HG03103 (cell line): ENCODE data around the gene BCL7C.
"Not testable (repeated sequence)": the region's sequence is repeated elsewhere in the genome, so short reads cannot be mapped to it uniquely, and the experiment has no call there.

Source experiments
- ATAC-seq: cut with Tn5 transposase; IDR thresholded peaks from one replicate; pipeline ENCODE4 v1.9.1; 2021; ENCODE audit warnings: low read depth; ENCODE audit not compliant: unreplicated experiment

BCL7C gene

DNA sequence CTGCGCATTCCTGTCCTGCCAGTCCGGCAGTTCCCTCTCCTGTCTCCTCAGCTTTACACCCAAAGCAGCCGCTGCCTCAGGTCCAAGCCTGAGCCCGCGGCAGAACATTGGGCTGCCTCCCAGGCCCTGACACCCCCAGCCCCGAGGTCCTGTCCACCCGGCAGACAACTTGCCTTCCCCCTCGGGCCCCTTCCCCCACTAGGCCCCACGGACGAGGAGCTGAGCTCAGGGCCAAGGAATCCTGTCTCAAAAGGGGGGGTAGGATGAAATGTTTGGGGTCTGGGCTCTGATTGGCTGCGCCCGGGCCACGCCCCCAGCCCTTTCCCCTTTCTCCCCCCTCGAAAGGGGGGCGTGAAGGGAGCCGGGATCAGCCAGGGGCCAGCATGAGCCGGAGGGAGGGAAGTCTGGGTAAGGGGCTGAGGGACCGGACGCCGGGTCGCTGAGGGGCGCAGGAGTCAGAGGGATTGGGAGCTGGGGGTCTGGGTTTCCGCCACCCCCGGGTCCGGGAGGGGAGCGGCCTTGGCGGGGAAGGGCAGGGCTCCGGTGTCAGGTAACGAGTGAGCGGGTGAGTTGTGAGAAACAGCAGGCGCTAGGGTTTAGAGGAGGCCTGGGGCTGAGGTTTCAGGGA lies 2.5 kb upstream of the BCL7C start, which contains the start of gene CTF1:
CTF1 (plus strand) TSS at position 354 of the 628 bp plus-strand sequence; CDS start at position 384, 30 bp downstream.
- ATAC-seq: no peak

DNA sequence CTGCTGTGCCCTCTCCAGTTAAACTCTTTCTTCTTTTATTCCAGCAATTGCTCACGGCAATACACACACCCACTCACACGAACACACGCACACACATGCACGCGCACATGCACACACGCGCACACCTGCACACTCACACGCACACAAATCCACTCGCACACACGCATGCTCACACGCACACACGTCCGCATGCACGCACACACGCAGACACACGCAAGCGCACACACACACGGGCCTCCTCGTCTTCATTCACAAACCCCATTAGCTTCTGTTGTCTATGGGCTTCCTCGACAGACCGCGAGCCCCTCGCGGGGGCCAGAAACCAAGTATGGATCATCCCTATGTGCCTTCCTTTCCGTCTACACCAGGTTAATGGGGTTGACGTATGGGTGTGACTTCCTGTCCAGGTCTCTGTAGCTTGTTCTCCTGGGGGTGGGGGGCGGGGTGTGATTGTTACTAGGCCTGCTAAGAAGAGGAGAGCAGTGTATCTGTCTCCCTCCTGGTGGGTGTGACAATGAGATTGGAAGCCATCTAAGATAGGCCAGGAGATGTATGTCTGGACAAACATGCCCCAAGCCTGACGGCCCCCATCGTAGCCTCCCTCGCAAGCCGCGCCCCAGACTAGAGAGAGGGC lies 1.9 kb upstream of the BCL7C start:
- ATAC-seq: no peak

DNA sequence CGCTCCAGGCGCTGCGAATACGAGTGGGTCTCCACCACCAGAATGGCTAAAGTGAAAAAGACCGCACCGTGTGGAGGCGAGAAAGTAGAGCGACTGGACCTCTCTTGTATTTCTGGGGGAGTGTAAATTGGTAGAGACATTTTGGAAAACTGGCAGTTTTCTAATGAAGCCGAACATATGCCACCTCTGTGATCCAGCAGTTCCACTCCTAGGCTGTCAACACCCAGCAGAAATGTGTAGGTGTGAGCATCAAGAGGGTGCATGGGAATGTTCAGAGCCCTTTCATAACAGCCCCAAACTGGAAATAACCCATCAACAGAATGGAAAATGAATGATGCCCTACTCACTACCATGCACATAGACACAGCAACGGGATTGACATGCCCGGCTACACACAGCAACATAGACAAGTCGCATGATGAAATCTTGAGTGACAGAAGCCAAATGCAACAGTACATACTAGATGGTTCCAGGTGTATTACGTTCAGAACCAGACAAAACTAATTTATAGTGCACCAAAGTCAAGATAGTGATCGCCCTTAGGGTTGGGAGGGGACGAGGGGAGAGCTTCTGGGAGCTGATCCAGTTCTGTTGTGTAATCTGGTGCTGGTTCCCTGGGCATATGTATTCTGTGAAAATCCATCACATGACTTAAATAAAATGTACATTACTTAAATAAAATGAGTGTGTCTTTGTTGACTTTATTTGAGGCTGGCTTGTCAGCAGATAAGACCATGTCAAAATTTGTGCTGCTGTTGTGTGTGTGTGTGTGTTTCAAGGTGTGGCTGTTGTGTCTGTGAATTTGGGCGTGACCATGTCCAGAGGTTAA lies 877 bp upstream of the BCL7C start:
- no peak for ATAC-seq

DNA sequence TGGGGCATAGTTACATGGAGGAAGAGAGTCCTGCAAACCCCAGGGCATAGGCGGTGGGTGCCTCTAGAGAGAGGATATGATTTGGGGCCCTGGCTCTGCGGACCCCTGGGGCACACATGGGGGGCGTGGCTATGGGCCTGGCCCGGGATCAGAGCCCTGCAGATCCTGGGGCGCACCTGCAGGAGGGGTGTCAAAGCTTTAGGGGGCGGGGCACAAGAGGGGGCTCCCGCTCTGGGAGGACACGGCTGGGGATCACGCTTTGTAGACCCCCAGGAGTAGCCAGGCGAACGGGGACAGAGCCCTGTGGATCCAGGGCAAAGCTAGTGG lies 497 bp downstream of the BCL7C start:
- ATAC-seq: no peak

DNA sequence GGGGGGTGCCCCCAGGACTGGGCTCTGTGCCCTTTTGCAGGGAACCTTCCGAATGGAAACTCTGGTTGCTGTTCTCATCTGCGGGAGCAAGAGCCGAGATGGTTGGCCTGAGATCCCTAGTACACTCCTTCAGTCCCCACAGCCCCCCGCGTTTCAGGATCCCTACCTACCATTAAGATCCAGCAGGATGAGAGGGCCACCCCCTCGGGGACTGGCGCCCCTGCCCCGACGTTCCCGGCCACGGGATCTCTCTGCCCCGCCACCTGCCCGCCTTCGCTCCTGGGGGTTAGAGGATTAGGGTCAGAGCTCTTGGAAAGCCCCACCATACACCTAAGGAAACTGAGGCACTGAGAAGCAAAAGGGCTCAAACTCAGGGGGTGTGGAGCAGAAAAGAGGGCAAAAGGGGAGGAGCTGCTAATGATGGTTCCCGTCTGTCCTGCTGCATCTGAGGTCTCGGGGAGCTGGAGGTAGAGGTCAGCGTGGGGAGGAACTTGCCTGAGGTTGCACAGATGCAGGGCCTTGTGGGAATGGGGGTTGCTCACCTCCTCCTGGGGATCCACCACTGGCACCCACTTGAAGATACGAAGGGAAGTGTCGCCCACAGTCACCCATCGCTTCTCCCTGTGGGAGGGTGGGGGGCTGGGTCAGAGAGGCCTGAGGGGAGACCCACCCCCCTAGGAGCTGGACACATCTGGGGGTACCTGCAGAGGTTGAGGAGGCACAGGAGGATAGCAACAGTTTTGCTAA lies 1.0 kb downstream of the BCL7C start:
- ATAC-seq: no peak

DNA sequence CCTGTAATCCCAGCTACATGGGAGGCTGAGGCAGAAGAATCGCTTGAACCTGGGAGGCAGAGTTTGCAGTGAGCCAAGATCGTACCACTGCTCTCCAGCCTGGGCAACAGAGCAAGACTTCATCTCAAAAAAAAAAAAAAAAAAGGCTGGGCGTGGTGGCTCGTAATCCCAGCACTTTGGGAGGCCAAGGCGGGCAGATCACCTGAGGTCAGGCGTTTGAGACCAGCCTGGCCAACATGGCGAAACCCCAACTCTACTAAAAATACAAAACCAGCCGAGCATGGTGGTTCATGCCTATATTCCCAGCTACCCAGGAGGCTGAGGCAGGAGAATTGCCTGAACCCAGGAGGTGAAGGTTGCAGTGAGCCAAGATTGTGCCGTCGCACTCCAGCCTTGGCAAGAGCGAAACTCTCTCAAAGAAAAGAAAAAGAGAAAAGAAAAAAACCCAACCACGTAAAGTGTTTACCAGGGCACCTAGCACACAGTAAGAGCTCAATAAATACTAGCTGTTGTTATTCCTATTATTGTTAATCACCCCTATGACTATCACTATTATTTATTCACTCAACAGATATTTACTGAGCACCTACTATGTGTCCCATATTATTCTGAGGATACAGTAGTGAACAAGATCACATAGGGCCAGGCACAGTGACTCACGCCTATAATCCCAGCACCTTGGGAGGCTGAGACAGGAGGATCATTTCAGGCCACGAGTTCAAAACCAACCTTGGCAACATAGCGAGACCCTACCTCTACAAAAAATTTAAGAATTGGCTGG lies 2.6 kb downstream of the BCL7C start:
- not testable (repeated sequence) for ATAC-seq

DNA sequence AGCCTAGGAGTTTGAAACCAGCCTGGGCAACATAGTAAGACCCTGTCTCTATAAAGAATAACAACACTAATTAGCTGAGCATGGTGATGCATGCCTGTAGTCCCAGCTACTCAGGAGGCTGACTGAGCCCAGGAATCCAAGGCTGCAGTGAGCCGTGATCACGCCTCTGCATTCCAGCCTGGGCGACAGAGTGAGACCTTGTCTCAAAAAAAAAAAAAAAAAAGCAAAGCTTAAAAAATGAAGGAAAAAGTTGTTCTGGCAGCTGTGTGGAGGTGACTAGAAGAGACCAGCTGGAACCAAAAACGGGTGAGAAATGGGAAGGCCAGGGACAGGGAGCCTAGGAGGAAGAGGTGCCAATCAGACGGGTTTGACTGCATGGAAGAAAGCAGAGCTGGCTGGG lies 4.2 kb downstream of the BCL7C start:
- no peak for ATAC-seq

DNA sequence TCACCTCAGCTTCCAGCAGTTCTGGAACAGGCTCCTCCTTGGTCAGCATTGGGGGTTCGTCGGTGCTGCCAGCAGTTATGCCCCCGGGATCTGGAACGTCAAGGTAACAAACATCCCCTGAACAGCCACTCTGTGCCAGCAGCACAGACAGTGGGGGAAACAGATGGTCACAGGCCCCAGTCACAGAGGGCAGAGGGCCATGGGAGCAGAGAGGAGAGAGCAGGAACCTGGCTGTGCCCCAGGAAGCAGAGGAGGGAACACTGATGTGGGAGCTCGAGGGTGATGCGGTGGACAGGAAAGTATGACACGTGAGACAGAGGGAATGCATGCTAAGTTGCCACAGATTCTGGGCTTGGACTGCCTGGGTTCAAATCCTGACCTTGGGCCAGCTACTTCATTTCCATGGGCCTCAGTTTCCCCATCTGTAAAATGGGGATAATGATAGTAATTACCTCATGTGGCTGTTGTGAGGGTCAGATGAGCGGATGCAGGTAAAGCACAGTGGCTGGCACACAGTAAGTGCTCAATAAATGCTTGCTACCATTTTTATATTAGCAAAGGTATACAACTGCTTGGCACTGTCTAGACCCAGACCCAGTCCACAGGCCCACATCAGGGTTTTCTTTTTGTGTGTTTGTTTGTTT lies 4.9 kb downstream of the BCL7C start:
- ATAC-seq: no peak

DNA sequence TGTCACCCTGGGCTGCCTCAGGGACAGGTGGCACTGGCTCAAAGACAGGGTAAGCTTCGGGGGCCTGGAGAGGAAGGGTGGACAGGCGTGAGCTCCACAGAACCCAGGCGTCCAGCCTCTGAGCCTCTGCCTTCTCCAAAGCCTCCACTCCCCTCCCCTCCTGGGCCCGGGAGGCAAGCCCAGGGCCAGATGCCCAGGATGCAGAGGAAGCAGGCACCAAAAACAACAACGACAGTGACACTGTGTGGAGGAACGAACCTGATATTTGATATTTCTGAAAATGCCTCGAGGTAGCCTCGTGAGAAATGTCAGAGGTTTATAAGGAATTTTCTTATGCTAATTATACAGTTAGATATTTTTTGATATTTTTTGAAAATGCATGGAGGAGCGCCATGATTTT lies 6.0 kb downstream of the BCL7C start:
- no peak for ATAC-seq

DNA sequence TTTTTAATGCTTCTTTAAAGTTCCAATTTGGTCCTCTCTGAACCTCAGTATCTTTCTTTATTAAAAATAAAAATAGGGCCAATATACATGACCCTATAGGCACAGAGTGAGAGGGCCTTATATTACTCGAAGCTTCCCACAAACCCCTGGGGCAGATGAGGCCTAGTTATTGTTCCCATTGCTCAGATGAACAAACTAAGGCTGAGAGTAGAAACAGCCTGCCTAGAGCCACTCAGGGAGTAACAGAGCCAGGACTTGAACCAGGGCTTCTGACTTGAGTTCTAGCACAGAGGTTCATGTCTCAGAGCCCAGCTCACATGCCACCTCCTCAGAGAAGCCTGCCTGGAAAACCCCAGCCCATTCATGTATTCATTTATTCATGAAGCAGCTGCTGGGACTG lies 7.7 kb downstream of the BCL7C start:
- no peak for ATAC-seq

DNA sequence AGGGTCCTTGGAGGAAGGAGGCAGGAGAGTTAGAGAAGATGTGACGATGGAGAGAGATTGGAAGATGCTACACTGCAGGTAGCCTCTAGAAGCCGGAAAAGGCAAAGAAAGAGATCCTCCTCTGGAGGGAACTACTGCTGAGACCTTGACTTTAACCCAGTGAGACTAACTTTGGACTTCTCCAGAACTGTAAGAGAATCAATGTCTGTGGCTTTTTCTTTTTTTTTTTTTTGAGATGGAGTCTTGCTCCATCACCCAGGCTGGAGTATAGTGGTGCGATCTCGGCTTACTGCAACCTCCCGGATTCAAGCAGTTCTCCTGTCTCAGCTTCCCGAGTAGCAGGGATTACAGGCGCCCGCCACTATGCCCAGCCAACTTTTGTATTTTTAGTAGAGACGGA lies 8.7 kb downstream of the BCL7C start:
- ATAC-seq: no peak

DNA sequence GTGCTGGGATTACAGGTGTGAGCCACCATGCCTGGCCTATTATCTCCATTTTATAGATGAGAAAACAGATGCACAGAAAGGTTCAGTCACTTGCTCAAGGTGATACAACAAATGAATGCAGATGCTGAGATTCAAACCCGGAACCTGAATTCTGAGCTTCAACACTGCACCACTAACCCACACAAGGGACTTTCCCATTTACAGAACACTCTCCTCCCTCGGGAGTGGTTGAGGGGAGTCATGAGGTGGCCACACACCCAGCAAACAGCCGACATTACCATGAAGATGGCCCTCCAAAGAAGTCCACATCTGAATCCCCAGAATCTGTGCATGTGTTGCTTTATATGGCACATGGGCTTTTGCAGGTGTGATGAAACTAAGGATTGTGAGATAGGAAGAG lies 9.1 kb downstream of the BCL7C start:
- ATAC-seq: no peak

DNA sequence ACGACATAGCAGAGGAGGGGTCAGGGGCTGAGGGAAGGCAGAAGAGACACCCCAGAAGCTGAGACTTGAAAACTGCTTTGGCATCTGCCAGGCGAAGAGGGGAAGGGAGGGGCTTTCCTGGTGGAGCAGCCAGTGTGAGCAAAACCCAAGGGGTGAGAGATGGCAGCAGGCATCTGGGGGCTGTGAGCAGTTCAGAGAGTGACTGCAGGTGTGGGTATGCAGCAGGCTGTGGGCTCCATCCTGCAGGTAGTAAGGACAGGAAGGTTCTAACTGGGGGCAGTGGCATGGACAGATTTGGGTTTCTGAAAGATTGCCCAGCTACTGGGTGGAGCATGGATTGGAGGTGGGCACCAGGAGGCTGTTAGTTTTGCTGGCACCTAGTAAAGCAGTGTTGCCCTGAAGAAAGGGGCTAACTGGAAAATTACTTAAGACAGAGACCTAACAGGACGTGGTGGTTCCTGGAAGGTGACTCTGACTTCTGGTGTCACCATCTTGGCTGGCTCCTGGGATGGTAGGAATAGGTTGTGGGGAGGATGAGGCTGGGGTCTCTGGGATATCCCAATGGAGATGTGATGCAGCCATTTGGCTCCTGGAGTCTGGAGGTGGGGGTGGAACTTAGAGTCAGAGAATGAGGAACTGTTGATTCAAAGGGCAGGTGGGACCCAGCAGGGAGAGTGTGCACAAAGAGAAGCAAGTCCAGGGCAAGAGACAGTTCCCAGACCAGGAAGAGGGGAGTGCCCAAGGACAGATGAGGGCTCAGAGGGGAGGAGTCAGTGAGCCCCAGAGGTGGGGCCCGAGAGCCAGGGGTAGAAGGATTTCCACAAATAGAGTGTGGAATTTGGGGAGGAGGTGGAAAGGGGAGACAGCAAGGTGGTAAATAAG lies 11.2 kb downstream of the BCL7C start:
- no peak for ATAC-seq

DNA sequence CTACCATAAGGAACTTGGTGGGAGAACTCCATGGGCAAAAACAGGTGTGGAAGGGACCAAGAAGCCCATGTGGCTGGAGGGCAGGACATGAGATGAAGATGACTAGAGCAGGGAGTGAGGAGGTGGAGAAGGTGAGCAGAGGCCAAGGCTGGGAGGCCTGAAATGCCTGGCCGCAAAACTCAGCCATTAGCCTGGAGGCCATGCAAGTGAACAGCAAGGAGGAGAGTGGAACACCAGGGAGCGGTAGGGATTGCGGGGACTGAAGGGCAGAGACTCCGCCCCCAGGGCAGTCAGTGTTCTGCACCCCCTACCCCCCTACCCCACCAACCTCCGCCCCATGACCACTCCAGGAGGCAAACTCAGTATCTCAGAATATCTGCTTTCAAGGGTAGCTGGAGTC lies 17.0 kb downstream of the BCL7C start:
- no peak for ATAC-seq

DNA sequence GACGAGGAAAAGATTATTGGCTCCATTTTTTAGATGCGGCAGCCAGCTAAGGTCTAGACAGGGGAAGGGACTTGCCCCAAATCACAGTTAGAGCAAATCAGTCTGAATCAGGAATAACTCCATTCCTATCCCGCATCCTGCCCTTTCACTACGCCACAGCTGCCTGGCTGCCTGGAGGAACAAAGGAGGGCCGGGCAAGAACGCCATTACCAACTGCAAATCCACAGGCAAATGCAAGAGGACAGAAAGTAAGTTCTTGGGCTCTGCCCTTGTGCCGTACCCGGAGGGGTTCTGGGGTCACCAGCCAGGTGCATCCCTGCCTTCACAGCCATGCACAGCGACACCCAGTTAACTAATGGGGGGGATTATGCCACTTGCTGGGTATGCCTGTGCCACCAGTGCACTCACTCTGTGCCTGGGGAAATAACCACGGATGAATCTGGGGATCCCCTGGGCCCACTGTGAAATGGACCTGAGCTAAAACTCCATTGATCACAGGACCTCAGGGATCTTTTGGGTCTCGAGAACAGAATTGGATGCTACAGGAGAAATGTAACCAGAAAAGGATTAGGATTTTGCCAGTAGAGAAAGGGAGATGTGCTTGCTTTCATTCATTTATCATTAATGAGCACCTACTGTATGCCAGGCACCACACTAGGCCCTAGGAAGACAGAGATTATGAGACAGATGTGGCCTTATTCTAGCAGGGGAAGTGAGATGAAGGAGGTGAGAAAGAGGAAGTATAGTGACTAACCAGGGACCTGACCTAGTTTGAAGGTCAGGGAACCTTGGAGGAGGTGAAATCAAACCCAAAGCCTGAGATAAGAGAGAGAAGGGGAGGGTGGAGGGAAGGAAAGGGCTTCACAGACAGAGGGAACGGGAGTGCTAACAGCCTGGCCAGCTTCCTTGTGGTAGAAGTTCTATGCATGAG lies 17.7 kb downstream of the BCL7C start:
- ATAC-seq: no peak

DNA sequence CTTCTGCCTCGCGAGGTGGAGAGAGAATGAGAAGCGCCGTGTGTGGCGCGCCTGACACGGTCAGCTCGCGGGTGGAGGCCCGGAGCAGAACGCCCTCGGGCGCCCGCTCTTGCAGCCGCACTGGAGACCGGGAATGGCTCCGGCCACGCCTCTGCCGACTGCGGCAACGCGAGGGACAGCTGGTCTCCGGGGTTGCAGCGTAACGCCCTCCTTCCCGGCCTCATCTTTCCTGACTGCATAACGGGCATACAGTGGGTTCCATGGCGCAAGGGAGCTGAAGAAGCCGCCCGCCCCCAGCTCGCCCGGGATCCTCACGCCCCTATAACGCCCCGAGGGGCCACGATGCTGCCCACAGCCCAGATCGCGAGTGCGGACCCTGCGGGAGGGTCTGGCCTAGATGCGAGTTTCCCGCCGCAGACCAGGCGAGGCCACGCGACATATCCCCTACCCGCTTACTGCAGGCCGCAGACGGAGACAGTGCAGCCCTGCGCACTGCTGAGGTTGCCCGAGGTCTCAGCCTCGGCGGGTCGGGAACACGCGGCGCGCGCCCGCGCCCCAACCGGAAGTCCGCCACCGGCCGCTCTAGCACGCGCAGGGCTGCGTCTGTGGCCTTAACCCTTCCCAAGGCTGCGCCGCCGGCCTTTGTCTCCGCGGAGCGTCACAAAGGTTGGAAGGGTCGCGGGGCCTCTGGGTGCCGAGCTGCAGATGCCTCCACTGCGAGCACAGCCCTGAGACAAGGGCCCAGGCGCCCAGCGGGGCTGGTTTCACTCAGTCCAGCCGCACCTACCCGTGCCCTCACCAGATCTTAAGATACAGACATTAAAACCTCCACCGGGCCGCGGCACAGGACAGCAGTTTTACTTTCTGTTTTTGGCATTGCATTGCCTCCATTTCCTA lies 18.8 kb downstream of the BCL7C start:
- peak; percentile 63 for ATAC-seq

DNA sequence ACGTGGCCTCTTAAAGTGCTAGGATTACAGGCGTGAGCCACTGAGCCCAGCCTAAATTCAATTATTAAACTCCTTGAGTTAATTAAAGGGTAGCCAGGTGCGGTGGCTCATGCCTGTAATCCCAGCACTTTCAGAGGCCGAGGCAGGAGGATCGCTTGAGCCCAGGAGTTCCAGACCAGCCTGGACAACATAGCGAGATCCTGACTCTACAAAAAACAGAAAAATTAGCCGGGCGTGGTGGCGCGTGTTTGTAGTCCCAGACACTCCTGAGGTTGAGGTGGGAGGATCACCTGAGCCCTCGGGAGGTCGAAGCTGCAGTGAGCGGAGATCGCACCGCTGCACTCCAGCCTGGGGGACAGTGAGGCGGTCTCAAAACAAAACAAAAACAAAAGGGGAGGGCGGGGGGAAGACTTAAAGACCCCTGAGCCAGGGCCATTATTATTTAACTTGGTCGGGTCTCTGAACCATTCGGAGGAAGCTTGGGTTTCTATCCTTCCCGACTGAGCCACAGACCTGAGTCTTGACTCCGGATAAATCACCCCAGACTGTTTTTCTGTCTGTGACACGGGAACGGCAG lies 19.5 kb downstream of the BCL7C start:
- ATAC-seq: no peak
